Vagina (tissue), 2 donors: Measurements from ENCODE around the gene GJA5. TPM values are rescaled to one million over a fixed set of nuclear protein-coding genes. Genes with fewer than 3 reads are reported as not detected.
"Not testable (repeated sequence)": the region's sequence is repeated elsewhere in the genome, so short reads cannot be mapped to it uniquely, and the experiment has no call there.

Source experiments
- DNase-seq, 2 donors: peaks; one replicate each; pipeline ENCODE4 v3.0.0-alpha.2; 2017; ENCODE audit errors: extremely low spot score in 2 of 2
- H3K27ac ChIP-seq: fragments of 200-600 bp; sonication (generic); one replicate; pipeline ENCODE4 v1.5.1; 2019
- H3K27me3 ChIP-seq: fragments of 200-600 bp; sonication (generic); one replicate; pipeline ENCODE4 v1.5.1; 2019
- H3K36me3 ChIP-seq, 2 donors: fragments of 200-600 bp; sonication (generic); one replicate each; pipeline ENCODE4 v1.5.1; 2017 to 2019
- H3K4me1 ChIP-seq: fragments of 200-600 bp; sonication (generic); one replicate; pipeline ENCODE4 v1.5.1; 2019
- H3K4me3 ChIP-seq, 2 donors: fragments of 200-600 bp; sonication (generic); 1 replicate in 1 of 2; 2 replicates in 1 of 2; pipeline ENCODE4 v1.5.1; 2016 to 2019
- H3K9me3 ChIP-seq: fragments of 200-600 bp; sonication (generic); one replicate; pipeline ENCODE4 v1.5.1; 2019
- CTCF ChIP-seq, 3 experiments: fragments of 450-650 bp in 2 of 3; fragments of 200-600 bp in 1 of 3; sonication (generic) in 1 of 3; IDR thresholded peaks; one replicate each; pipeline ENCODE4 v1.5.1; 2017 to 2019; ENCODE audit warnings: antibody characterized with exemption in 3 of 3, mild to moderate bottlenecking in 2 of 3, moderate library complexity in 2 of 3
- POLR2A ChIP-seq, 2 donors: fragments of 450-650 bp; IDR thresholded peaks; one replicate each; pipeline ENCODE4 v1.6.1; 2017; ENCODE audit warnings: antibody characterized with exemption in 2 of 2, mild to moderate bottlenecking in 2 of 2, moderate library complexity in 2 of 2
- POLR2AphosphoS5 ChIP-seq, 2 donors: sonication (generic); formaldehyde crosslinking; IDR thresholded peaks; one replicate each; pipeline ENCODE4 v1.9.0; 2017; ENCODE audit warnings: antibody characterized with exemption in 2 of 2, mild to moderate bottlenecking in 2 of 2, low read depth in 1 of 2; ENCODE audit not compliant: insufficient read depth in 1 of 2
- intact Hi-C: fragments of 100-400 bp; cut with DNase I; formaldehyde crosslinking; loops from one replicate; pipeline ENCODE4 v1.15.1; 2023
- total RNA-seq: library from RNA; depleted of rRNA; stranded (reverse); fragments of >200 nt; gene quantifications from one replicate; pipeline ENCODE4 v1.2.3, GENCODE V29; 2016

The GJA5 gene
- total RNA-seq, 1 donor from 2014 or later, result 11.5 TPM

DNA sequence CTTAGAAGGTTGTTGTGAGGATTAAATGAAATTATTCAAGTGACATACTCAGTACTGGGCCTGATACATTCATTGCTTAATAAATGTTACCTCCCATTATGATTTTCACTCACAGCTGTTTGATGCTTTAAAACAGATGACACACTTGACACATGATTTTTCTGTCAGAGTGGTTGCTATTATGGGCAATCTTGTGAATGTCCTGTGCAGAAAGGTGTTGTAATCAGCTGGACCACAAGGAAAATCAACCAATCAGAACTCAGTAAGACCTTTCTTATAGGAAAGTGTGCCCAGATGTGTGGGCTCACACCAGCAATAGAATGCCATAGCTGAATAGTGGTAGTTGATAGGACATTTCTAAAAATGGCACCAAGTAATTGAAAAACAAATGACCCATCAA, 23.5 kb downstream of the GJA5 start:
- DNase-seq, result no peak
- TF ChIP-seq CTCF (IDR thresholded peaks at IDR 0.05), result no peak
- no peak for TF ChIP-seq POLR2AphosphoS5 (IDR thresholded peaks at IDR 0.05; ENCODE audit: insufficient read depth in 1 of 2, low read depth in 1 of 2)
- no peak for TF ChIP-seq POLR2A (IDR thresholded peaks at IDR 0.05)
- no peaks in the 10 kb centered on the region for H3K9me3 ChIP-seq
- H3K4me1 ChIP-seq, result no peaks in the 10 kb centered on the region
- intact Hi-C loops, result no loop called here
- H3K36me3 ChIP-seq, result no peaks in the 10 kb centered on the region
- no peaks in the 10 kb centered on the region for H3K27me3 ChIP-seq
- H3K4me3 ChIP-seq, result no peak overlapping the region
- no peak overlapping the region for H3K27ac ChIP-seq

DNA sequence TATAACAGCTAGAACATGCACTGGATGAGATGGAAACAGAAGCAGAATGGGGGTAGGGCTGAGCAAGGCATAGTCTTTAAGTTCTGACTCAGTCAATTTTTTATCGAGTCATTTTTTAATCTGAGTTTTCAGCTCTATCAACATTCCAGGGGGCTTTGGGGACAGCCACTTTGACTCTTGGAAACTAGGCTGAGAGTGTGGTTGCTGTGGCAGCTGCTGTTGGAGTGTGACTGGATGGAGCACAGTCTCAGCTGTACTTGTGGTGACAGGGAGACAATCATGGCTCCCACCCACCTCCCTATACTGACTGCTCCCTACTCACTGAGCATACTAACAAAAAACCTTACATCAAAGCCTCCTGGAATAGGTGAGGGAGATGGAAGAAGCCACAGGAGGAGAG, 25.0 kb downstream of the GJA5 start:
- Histone ChIP-seq H3K9me3 (no peaks in the 10 kb centered on the region), H3K27me3 (no peaks in the 10 kb centered on the region), H3K27ac (no peak overlapping the region), H3K36me3 (no peaks in the 10 kb centered on the region), H3K4me1 (no peaks in the 10 kb centered on the region), H3K4me3 (no peak overlapping the region)
- intact Hi-C loops, result no loop called here
- no peak for DNase-seq
- TF ChIP-seq CTCF (IDR thresholded peaks at IDR 0.05), result no peak
- no peak for TF ChIP-seq POLR2AphosphoS5 (IDR thresholded peaks at IDR 0.05; ENCODE audit: insufficient read depth in 1 of 2, low read depth in 1 of 2)
- TF ChIP-seq POLR2A (IDR thresholded peaks at IDR 0.05), result no peak

- H3K4me1 ChIP-seq, H3K27me3 ChIP-seq, H3K27ac ChIP-seq, H3K4me3 ChIP-seq, H3K36me3 ChIP-seq, H3K9me3 ChIP-seq, intact Hi-C loops, DNase-seq: not testable (repeated sequence)
Observed at GRCh38 chr1:147734291-147734841, 26.0 kb downstream of the GJA5 start.

- no peak for TF ChIP-seq POLR2A (IDR thresholded peaks at IDR 0.05)
- TF ChIP-seq CTCF (IDR thresholded peaks at IDR 0.05), result no peak
- TF ChIP-seq POLR2AphosphoS5 (IDR thresholded peaks at IDR 0.05; ENCODE audit: insufficient read depth in 1 of 2, low read depth in 1 of 2), result no peak
- Histone ChIP-seq H3K36me3 (no peaks in the 10 kb centered on the region), H3K9me3 (no peaks in the 10 kb centered on the region), H3K4me3 (no peak overlapping the region), H3K27ac (no peak overlapping the region), H3K4me1 (no peaks in the 10 kb centered on the region), H3K27me3 (no peaks in the 10 kb centered on the region)
- DNase-seq, result no peak
- intact Hi-C loops, result no loop called here
Observed at GRCh38 chr1:147729315-147729714, 31.1 kb downstream of the GJA5 start.

- TF ChIP-seq POLR2A (IDR thresholded peaks at IDR 0.05), result no peak
- no peak for TF ChIP-seq CTCF (IDR thresholded peaks at IDR 0.05)
- no peak for TF ChIP-seq POLR2AphosphoS5 (IDR thresholded peaks at IDR 0.05; ENCODE audit: insufficient read depth in 1 of 2, low read depth in 1 of 2)
- Histone ChIP-seq H3K27ac (no peak overlapping the region), H3K4me3 (no peak overlapping the region), H3K4me1 (no peaks in the 10 kb centered on the region), H3K9me3 (no peaks in the 10 kb centered on the region), H3K36me3 (no peaks in the 10 kb centered on the region), H3K27me3 (no peaks in the 10 kb centered on the region)
- no peak for DNase-seq
- intact Hi-C loops, result no loop called here
Observed at GRCh38 chr1:147726168-147726567, 34.2 kb downstream of the GJA5 start.
